Measurements from ENCODE around the gene FGFR3.
A peak's percentile ranks its signal among the peaks of the same experiment; 100 is the strongest.

The FGFR3 gene

GRCh38 chr4:1769692-1770091 lies 23.4 kb upstream of the FGFR3 start:
- no peak for DNase-seq

DNA sequence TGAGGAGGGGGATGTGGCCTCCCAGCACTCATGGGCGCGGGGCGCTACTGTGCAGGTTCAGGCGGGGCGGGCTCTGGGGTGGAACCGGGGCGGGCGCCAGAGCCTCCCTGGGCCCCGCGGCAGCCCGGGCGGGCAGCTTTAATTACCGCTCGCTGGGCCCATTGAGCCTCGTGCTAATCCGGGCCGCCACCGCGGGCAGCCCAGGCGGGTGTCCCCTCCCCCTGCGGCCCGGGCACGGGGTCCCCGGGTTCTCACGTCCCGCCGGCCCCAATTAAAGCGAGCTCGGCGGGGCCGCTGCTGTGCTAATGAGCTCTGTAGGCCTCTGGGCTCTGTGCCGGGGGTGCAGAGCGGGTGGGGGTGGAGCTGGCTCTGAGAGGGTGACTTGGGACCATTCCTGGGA lies 22.8 kb upstream of the FGFR3 start:
- DNase-seq, result no peak

DNA sequence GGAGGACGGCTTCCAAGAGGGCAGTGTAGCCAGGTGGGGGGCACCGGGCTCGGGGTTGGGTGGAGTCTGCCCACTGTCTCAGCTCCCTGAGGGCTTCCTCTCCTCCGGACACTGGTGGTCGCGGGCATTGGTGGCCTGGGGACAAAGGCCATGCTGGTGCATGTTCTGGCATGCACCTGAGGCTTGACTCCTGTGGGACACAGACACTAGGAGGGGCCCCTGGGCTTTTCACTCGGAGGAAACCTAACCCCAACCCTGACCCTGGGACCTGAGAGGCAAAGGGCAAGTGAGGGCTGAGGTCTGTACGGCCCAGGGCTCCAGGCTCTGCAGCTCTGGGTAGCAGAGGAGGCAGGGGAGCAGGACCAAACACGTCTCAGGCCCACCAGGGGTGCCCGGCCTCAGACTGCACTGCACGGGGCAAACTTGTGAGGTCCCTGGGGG lies 22.3 kb upstream of the FGFR3 start:
- DNase-seq, result no peak

DNA sequence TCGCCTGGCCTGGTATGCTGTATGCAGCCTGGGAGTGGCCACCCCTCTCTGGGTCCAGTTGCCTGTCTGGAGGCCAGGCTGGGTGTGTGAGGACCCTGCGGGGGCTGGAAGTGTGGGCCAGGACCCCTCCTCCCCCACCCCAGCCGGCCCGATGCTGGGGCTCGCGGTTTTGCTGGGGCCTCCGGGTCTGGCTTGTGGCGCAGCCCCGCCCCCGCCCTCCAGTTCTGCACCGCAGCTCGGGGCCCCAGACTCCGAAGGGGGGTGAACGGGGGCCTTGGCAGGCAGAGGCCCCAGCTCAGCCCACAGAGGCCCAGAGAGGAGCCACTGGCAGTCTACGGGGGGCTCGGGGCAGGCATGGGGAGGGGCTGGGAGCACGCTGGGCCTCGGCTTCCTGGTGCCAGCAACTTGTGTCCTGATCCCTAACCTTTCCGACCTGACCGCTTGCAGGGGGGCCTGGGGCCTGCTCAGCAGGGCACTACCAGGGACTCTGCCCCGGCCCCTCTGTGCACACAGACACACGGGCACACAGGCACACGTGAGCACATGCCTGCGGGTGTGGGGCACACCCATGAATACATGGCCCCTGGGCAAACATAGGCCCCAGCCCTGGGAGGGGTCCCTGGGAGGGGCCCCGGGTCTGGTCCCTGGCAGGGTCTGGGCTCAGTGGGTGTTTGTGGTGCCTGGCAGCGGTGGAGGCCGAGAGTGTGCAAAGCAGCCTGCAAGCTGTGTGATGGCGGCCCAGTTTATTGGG lies 21.4 kb upstream of the FGFR3 start:
- no peak for DNase-seq

DNA sequence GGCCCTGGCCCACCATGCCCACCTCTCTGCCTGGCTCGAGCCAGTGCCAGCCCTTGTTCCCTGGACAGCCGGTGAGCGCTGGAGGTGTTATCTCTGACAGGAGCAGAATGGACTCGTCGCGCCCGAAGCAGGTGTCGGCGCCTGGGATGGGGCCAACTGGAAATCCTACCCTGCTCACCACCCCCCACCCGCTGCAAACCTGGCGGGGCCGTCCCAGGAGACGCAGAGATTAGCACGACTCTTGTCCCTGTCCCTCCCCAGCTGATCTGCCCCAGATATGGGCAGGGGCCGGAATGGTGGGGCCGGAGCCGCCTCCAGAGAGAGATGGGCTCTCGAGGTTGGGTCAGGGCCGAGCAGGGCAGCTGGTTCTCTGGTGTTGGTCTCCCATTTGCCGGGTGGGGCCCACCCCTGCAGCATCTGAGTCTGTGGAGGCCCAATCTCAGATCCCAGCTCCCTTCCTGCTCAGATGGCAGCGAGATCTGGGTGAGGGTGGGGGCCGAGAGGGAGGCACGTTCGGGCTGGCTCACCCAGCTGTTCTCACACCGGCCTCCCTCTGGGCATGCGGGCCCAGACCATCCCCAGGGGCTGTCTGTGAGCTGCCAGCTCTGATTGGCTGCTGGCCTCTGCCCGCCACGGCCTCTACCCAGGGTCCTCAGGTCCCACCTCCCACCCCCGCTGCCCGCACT lies 20.1 kb upstream of the FGFR3 start:
- no peak for DNase-seq

- no peak for DNase-seq
These were observed 19.3 kb upstream of the FGFR3 start for GRCh38 chr4:1773754-1774153.

GRCh38 chr4:1775731-1776500 lies 17.2 kb upstream of the FGFR3 start:
- no peak for DNase-seq

DNA sequence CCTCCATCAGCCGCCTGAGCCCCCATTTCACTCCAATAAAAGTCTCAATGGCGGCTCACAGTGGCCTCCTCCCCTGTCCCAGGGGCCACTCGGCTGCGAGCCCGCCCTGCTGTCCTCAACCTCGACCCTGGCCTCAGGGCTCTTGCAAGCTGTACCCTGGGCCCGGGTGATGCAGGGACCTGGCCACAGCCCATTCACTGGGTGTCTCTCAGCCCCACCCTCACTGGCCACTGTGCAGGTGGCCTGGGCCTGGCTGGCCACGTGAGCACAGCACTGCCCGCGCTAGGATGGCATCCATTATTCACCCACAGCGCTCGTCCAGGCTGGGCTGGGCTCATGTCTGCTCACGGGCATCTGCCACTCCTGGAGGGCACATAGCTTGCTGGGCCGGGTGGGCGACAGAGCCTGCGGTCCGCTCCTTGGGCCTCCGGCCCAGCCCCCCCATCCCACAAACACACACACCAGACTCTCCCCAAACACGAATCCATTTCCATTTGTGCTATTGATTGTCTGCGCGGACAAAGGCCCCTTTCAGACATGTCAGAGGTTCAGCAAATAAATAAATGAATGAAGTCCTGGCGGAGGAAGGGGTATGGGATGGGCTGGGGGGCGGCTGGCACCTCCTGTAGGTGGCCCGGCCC lies 16.5 kb upstream of the FGFR3 start:
- no peak for DNase-seq

DNA sequence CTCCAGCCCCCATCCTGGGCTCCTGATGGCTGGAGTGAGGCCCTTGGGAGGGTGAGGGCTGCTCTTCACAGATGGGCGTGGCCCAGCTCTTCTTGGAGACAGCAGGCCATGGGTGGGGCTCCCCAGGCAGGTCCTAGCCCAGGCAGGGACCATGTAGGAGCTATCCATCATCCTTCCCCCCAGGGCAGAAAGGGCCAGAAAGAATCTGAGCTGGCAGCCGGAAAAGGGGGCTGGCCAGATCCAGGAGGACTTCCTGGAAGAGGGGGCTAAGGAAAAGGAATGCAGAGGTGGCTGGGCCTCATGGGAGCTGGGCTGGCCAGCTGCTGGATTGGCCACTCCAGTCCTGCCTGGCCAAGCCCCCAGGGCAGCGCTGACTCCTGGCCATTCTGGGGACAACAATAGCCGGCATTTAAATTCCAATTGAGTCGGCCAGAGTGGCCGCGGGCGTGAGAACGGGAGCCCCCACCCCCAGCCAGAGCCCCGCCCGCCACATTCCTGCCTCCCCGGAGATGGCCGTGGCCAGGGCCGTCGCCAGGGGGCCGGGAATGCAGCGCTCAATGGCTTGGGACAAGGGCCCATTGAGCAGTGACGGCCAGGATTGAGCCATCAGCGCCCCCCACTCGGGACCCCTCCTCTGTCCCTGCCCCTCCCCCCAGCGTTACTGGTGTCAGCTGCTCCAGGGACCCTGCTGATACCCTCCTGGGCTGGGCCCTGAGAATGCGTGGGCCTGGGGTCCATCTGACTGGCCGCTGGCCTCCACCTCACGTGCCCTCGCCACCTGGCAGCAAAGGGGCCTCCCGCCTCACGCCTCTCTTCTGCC lies 15.1 kb upstream of the FGFR3 start:
- DNase-seq, result no peak

- DNase-seq, result no peak
These were observed 14.3 kb upstream of the FGFR3 start for GRCh38 chr4:1778642-1779392.

GRCh38 chr4:1779588-1780382 lies 13.3 kb upstream of the FGFR3 start:
- DNase-seq, result no peak

GRCh38 chr4:1780435-1780834 lies 12.7 kb upstream of the FGFR3 start:
- no peak for DNase-seq

DNA sequence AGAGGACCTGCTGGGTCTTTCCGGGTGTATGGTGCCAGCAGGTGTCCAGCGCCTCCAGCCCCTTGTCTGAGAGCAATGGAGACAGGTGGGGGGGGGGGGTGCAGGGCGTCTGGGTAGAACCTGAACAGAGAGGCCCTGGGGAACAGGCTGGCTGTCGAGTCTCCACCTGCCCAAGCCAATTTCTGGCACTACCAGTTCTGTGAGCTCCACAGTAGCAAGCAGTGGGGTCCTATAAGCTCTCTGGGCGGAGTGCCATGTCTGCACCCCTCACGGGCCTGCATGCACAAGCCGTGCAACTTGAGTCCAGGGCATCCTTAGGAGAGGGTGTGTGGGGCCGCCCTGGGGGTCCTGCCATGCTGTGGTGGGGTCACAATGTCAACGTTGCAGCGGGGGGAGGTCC lies 10.1 kb upstream of the FGFR3 start:
- DNase-seq, result no peak

DNA sequence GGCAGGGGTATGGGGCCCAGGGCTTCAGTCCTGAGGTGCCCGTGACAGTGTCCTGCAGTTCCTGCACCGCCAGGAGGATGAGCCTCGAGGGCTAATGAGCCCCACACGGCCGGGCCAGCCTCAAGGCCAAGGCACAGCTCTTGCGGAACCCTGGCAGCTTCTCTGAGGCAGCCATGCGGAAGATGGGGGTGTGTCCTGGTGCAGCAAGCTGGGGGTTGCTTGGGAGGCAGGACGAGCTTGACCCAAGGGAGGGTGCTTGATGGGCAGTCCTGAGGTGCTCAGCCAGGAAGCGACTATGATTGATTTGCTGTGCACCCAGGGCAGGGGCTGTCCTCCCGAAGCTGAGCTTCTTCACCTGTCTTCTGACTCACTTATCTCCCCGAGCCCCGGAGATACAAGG lies 9.1 kb upstream of the FGFR3 start:
- peak; percentile 42 for DNase-seq

- no peak for DNase-seq
These were observed 8.7 kb upstream of the FGFR3 start for GRCh38 chr4:1784395-1784788.

GRCh38 chr4:1784789-1785591 lies 8.1 kb upstream of the FGFR3 start:
- peak; percentile 47 for DNase-seq

- DNase-seq, result peak; percentile 33
These were observed 7.5 kb upstream of the FGFR3 start for GRCh38 chr4:1785592-1785991.

DNA sequence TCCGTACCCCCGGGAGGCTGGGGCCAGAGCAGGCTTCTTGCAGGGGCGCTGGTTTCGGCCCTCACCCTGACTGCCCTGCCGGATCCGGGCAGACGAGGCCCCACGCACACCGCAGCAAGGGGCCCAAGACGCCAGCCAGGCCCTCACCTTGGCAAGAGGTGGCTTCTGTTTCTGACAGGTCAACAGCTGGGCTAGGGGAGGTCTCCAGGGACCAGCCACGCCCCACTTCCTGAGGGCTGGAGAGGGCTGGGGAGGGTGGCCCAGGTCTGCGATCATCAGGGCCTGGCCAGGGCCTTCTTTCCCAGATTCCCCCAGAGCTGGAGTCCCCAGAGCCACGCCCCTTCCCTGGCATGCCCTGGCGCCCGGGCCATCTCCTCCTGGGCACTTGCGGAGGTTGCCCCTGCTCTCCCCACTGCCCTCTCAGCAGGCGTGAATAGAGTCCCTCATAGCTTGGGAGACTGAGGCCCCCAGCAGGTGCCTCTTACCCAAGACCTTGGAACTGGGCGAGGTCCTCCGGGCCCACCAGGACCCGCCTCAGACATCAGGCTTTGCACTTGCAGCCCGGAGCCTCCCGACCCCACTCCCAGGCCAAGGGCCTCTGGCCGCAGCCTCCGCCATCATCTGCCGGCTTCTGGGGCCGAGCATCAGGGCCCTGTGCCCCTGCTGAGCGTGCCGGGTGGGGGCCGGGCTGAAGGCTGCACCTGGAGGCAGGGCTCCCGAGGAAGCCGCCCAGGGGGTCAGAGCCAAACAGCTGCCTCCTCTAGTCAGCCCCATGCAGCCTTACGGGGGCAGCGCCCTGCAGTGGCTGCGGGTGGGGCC lies 6.3 kb upstream of the FGFR3 start:
- no peak for DNase-seq
